Inflammatory macrophage (primary cell): Measurements from ENCODE around the gene ATP2A2.
"Not testable (repeated sequence)": the region's sequence is repeated elsewhere in the genome, so short reads cannot be mapped to it uniquely, and the experiment has no call there.

Experiments
- DNase-seq, 2 donors: peaks; one replicate each; pipeline ENCODE4 v3.0.0-alpha.2; 2020 to 2022

ATP2A2 gene

DNA sequence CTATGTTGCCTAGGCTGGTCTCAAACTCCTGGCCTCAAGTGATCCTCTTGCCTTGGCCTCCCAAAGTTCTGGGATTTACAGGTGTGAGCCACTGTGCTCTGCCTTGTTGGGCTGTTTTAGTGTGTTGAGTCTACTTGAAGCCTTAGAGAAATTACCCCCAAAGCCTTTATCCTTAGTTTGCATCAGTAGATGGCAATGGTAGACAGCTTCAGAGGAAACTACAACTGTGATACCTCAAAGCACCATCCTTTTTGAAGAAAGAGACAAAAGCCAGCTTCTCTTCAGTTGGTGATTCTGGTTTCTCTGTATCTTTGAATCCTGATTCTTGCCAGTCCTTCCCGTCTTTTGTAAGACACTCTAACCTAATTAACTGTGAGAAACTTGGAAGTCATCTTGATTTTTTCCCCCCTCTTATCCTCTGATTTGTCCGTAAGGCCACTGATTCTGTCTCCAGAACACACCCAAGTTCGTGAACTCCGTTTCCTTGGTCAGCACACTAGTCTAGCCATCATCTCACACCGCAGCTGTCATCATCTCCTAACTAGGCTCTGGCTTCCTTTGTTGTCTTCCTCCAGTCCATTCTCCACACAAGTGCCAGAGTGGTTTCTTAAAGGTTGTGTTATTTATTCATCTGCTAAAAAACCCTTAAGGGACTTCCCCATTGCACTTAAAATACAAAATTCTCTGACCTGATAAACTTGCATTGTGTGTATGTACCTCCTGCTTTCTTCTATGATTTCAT lies 20.2 kb downstream of the ATP2A2 start:
- no peak for DNase-seq

DNA sequence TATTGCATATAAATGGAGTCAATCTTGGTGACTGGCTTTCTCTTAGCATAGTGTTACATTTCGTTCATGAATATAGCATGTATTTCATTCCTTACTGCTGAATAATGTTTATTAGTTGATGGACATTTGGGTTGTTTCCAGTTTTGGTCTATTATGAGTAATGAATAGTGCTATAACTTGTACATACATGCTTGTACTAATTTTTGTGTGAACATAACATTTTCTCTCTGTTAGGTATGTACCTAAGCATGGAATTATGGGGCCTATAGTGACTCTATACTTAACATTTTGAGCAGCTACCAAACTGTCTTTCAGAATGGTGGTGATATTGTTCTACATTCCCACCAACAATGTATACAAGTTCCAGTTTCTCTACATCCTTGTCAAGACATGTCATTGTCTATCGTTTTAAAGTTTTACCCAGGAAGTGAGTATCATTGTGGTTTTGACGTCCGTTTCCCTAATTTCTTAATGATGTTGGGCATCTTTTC lies 23.1 kb downstream of the ATP2A2 start:
- DNase-seq = no peak

DNA sequence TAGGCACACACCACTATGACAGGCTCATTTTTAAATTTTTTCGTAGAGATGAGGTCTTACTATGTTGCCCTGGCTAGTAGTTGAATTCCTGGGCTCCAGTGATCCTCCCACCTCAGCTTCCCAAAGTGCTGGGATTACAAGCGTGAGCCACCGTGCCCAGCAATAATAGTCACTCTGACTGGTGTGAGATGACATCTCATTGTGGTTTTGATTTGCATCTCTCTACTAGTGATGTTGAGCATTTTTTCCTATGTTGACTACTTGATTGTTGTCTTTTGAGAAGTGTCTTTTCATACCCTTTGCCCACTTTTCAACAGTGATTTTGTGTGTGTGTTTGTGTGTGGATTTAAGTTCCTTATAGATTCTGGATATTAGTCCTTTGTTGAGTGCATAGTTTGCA lies 26.3 kb downstream of the ATP2A2 start:
- DNase-seq = no peak

DNA sequence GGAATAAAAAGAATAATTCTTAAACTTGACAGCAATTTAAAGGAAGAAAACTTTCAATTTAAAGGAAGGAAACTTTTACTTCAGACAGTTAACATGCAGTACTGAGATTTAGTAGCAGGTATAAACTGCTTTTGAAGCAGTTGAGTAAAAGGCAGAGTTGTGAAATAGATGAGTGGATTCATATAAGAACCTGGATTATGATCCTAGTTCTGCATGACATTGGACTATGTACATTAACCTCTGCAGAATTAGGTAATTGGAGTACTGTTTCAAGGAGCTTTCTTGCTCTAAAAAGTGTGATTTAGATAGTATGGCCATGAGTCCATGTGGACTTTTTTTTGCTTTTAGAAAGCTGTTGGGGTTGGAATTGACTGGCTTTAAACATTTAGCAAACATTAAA lies 29.7 kb downstream of the ATP2A2 start:
- no peak for DNase-seq

DNA sequence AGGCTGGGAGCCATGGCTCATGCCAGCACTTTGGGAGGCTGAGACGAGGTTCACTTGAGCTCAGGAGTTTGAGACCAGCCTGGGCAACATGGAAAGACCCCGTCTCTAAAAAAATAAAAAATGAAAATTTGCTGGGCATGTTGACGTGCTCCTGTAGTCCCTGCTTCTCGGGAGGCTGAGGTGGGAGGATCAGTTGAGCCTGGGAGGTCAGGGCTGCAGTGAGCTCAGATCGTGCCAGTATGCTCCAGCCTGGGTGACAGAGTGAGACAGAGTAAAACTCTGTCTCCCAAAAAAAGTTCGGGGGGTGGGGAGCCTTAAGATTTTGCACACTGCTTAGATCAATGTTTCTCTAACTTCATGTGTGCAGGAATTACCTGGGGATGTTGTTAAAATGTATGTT lies 30.9 kb downstream of the ATP2A2 start:
- DNase-seq = no peak

DNA sequence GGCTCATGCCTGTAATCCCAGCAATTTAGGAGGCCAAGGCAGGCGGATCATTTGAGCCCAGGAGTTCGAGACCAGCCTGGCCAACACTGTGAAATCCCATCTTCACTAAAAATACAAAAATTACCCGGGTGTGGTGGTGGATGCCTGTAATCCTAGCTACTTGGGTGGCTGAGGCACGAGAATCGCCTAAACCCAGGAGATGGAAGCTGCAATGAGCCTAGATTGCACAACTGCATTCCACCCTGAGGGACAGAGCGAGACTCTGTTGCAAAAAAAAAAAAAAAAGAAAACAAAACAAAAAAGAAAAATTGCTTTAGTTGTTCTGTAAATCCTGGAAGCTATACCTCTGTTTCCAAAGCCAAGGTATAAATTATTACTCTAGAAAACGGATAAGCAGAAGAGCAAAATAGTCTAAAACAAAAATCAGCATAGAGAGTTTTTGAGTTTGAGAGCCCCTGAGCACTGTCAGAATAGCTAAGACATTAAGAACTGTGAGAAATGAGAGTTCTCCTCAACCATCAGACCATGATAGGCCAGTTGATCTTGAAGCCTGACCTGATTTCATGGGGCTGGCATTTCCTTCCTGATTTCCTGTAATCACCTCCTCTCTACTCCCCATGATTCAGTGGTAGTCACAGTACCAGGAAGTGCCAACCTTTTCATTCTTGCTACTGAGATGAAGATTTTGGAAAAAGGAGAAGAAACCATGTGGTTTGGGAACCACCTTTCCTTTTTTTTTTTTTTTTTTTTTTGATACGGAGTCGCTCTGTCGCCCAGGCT lies 31.7 kb downstream of the ATP2A2 start:
- peak; percentile 59 to 65 for DNase-seq

DNA sequence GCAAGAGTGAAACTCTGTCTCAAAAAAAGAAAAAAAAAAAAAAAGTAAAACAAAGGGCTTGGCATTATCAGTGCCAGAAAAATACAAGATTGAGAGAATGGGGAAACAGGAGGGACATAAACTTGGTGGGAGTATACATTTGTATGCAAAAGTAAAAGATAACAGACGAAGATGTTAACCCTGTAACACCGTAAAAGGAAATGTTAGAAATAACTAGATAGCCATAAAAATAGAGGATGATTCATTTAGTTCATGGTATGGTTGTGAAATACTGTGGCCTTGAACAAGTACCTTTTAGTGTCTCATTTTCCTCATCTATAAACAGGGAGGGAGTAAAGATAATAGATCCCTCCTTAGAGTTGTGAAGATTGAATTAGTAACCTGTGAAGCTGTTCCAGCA lies 33.3 kb downstream of the ATP2A2 start:
- peak; percentile 17 to 55 for DNase-seq

DNA sequence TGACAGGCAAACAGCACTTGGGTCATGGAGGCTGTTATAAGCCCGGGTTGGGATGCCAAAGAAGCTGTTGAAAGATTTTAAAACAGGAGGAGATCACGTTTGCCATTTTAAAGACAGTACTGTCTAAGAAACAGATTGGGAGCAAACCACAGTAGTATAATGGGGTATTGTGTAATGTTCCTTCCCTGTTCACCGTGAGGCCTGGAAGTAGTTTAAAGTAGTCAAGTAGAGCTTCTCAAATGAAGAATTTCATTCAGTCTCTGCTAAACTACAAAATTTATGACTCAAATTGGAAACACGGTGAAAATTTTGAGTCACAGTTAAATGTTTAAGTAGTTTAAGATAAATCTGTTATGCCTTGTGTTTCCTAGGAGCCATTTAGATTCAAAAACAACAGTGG lies 35.8 kb downstream of the ATP2A2 start:
- DNase-seq = peak; percentile 32 to 50

DNA sequence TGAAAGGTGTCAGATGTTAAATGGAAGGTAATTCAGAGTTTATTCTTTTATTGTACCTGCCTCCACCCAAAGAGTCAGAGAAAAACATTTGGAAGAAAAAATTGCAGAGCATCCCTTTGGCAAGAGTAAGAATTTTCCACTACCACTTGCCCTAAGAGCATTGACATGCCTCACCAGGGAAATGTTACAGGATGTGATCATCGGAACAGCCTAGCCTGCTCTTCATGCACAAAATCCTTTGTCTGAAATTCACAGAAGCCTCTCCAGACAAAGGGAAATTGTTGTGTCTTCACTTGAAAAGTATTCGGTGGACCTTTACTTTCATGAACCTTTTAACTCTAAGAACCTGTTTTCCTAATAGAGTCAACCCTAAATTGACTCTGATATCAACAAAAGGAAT lies 36.9 kb downstream of the ATP2A2 start:
- no peak for DNase-seq

DNA sequence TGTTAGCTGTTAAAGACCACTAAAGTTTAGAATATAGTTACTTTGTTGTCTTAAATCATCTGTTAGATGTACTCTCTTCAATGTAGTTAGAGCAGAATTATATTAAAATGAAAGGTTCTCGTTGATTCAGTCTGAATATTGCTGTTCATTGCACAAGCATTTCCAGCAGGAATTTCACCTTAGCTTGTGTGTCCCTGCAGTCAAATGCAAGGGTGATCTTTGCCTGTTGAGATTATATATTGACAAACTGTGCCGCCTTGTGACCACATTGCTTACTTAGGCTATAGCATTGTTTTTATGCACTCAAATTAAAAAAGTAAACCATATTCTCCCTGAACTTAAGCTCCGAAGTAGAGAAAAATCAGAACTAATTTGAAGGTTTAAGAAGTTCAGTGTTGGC lies 39.5 kb downstream of the ATP2A2 start:
- DNase-seq = no peak

DNA sequence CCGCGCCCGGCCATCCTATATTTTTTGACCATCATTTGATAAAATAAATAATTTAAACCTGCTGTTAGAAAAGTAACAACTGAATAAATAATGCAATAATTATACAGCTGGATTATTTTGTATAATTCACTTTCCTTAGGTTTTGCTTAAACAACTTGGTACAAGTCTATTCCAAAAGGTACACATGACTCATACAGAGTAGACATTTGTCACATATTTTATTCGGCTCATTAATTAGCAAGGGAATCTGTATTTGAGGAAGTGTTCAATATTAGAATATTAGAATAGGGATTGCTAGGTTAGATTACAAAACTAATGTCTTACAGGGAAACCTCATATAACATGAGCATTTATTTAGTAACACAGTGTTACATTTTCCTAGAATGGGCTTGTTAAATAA lies 48.7 kb downstream of the ATP2A2 start:
- DNase-seq = no peak

DNA sequence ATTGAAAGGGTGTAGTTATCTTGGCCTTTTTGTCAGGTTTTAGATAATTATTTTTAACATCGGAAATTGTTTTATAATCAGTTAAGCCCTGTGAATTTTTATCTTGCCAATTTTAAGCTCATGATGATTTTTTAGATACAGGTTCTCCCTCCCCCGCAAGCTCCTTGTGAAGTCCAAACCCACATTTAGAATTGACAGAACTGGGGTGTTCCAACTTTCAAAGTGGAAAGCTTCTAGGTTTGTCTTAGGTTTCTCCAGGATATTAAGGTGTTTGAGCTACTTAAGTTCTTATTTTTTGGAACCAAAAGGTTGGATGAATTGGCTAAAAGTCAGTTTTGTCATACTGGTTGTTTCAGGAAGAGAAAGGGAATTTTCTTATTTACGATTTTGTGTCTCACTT lies 49.1 kb downstream of the ATP2A2 start:
- DNase-seq = no peak

DNA sequence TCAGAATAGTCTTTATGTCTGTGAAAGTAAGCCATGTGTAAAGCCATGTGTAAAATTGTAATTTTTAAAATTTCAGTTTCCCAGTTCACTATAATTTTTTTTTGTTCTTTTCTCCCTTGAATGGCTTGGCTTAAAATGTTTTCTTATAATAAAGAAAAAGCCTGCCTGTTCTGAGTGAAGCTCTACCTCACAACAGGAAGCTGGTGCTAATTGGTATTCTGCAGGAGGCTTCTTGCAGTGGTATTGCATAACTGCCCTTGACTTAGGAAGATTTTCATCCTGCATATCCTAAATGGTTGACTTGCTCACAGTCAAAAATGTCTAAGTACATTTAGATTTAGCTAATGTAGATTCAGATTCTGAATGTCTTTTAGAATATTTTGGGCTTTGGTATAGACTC lies 49.5 kb downstream of the ATP2A2 start:
- DNase-seq = peak; percentile 47 to 56

DNA sequence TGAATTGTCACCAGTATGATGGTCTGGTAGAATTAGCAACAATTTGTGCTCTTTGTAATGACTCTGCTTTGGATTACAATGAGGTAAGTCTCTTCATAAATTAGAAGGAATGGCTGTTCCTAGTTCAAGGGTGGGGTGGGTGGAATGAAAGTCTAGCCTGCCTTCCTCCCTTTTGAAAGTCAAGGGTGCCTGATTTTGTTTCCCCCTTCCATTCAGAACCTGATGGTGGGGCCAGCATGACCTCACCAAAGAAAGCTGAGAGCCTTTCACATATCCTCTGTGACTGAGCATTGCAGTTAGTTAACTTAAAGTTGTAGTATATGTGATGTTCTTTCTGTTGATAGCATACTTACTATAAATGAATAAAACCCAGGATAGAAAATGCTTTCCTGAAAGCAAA lies 52.2 kb downstream of the ATP2A2 start:
- no peak for DNase-seq

DNA sequence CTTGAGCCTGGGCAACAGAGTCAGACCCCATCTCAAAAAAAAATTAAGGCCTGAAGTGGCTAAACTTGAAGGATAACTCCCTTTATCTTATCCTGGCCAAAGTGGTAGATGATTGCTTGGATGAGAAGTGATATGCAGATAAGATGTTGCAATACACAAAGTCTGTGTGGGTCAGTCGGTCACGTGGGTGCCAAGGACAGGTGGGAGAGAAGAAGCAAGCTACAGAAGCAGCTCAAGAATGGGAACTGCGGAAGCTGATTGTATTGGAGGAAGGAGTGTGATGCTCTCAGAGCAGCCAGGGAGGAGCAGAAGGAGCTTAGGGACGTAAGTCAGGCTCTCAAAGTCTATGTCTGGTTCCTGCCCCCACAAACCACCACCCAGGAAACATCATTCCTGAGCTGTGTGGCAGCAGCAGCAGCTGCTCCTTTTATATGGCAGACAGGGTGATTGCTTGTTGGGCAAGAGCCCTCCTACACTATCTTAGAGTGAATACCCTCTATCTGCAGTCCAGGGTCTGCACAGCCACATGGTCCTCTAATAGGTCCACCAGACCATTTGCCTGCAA lies 54.5 kb downstream of the ATP2A2 start:
- peak in 1 of 2 donors; percentile 17 for DNase-seq

DNA sequence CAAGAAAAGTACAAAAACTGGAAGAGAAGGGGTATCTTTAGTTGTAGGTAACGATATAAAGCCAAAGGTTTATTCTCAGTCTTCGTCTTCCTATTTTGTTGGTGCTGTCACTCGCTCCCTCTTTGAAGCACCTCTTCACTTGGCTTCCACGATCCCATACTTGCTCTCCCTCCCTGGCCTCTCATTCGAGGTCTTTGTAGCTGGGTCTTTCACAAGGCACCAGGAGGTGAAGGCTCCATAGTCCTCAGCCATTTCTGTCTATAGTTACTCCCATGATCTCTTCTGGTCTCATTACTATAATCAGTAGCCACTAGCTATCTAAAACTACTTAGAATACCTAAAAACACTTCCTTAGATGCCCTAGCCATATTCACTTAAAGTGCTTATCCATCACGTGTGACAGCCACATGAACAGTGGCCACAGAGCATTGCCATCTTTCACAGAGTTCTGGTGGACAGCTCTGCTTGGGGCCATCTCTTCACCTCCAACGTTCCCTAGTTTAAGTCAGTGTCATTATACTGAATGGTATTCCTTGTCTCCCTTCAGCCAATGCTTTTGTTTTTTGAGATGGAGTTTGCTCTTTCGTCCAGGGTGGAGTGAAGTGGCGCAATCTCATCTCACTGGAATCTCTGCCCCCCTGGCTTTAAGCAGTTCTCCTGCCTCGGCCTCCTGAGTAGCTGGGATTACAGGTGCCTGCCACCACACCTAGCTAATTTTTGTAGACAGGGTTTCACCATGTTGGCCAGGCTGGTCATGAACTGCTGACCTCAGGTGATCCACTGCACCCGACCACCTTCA lies 57.1 kb downstream of the ATP2A2 start:
- no peak for DNase-seq

DNA sequence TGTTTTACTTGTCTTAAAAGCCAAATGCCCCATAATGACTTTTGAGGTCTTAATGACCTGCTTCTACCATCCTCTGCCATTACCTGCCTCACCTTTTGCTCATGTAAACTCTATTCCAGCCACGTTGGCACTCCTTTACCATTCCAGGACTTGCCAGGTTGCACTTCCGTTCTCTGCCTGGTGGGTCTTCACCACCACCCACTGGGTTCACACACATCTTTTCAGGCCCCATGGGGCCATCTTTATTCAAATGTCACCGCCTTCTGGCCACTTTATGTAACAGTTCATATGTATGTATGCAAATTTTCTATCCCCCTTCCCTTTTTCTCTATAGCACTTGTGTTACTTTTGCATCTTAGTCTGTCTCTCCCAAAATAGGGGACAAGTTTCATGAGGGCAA lies 57.7 kb downstream of the ATP2A2 start:
- DNase-seq = no peak

DNA sequence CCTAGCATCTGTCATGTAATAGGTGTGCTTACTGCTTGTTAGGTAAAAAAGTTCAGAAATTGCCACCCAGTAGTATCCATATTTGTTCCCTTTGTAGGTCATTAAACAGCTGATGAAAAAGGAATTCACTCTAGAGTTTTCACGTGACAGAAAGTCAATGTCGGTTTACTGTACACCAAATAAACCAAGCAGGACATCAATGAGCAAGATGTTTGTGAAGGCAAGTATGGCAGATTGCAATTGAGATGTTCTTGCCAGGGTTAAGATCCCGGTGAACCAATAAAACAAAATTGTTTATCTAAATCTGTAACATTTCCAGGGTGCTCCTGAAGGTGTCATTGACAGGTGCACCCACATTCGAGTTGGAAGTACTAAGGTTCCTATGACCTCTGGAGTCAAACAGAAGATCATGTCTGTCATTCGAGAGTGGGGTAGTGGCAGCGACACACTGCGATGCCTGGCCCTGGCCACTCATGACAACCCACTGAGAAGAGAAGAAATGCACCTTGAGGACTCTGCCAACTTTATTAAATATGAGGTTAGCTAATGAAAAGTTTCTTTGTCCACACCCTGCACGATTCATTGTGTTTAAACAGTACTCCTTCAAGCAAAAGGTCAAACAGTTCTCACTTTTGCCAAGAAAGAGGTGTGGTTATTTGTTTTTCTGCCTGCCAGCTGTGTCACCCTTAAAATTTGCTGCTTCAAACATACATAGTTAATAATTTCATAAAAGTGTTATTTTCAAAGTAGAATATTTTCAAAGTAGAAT lies 58.3 kb downstream of the ATP2A2 start:
- DNase-seq = no peak

DNA sequence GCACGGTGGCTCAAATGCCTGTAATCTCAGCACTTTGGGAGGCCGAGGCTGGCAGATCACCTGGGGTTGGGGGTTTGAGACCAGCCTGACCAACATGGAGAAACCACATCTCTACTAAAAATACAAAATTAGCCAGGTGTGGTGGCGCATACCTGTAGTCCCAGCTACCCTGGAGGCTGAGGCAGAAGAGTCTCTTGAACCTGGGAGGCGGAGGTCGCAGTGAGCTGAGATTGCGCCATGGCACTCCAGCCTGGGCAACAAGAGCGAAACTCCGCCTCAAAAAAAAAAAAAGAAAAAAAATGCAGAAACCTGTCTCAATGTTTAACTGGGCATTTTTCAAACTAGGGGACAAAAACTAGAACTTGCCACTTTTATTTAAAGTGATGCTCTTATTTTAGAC lies 59.2 kb downstream of the ATP2A2 start:
- not testable (repeated sequence) for DNase-seq

DNA sequence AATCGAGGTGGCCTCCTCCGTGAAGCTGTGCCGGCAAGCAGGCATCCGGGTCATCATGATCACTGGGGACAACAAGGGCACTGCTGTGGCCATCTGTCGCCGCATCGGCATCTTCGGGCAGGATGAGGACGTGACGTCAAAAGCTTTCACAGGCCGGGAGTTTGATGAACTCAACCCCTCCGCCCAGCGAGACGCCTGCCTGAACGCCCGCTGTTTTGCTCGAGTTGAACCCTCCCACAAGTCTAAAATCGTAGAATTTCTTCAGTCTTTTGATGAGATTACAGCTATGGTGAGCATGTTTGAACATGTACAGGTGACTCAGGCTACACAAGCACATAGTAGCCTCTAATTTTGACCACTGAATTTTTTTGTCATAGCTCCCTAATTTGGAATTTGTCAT lies 59.7 kb downstream of the ATP2A2 start:
- no peak for DNase-seq

DNA sequence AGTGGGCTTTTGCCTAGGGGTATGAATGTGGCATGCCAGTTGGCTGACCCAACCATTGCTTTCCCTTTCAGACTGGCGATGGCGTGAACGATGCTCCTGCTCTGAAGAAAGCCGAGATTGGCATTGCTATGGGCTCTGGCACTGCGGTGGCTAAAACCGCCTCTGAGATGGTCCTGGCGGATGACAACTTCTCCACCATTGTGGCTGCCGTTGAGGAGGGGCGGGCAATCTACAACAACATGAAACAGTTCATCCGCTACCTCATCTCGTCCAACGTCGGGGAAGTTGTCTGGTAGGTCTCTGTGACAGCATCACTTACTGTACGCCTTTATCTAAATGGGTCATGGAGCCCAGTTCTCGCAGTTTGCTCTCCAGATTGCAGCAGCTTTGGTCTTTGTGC lies 61.1 kb downstream of the ATP2A2 start:
- DNase-seq = no peak

DNA sequence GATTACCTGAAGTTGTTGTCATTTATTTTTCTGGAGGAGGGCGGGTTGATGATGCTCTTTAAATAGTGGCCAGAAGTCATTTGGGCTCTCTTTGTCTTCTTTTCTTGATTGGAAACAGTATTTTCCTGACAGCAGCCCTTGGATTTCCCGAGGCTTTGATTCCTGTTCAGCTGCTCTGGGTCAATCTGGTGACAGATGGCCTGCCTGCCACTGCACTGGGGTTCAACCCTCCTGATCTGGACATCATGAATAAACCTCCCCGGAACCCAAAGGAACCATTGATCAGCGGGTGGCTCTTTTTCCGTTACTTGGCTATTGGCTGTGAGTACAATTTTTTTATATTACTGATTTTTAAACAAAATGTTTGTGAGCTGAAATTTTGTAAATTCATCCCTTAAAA lies 62.1 kb downstream of the ATP2A2 start:
- no peak for DNase-seq
